Thyroid gland (tissue), 4 donors: ENCODE results near the gene RTN4. TPM values are rescaled to one million over a fixed set of nuclear protein-coding genes. Genes with fewer than 3 reads are reported as not detected.

Source experiments
- DNase-seq, 2 donors: peaks; one replicate each; pipeline ENCODE4 v3.0.0-alpha.2; 2019
- H3K27ac ChIP-seq, 3 donors: fragments of 200-600 bp; sonication (generic); 1 replicate in 2 of 3; 2 replicates in 1 of 3; pipeline ENCODE4 v1.5.1; 2016 to 2019; ENCODE audit warnings: mild to moderate bottlenecking in 1 of 3, moderate library complexity in 1 of 3
- H3K27me3 ChIP-seq: fragments of 200-600 bp; sonication (generic); one replicate; pipeline ENCODE4 v1.5.1; 2019
- H3K36me3 ChIP-seq, 2 donors: fragments of 200-600 bp; sonication (generic); one replicate each; pipeline ENCODE4 v1.5.1; 2016 to 2019
- H3K4me1 ChIP-seq, 2 donors: fragments of 200-600 bp; sonication (generic); one replicate each; pipeline ENCODE4 v1.5.1; 2017 to 2019
- H3K4me3 ChIP-seq, 3 donors: fragments of 200-600 bp; sonication (generic); replicated peaks in 1 of 3; 1 replicate in 2 of 3; 2 replicates in 1 of 3; pipeline ENCODE4 v1.5.1; 2016; ENCODE audit warnings: mild to moderate bottlenecking in 1 of 3
- H3K9me3 ChIP-seq: fragments of 200-600 bp; sonication (generic); one replicate; pipeline ENCODE4 v1.5.1; 2017
- CTCF ChIP-seq, 6 experiments: fragments of 200-600 bp in 3 of 6; fragments of 450-650 bp in 3 of 6; sonication (generic) in 3 of 6; IDR thresholded peaks; one replicate each; pipeline ENCODE4 v1.5.1; 2016 to 2019; ENCODE audit warnings: antibody characterized with exemption in 6 of 6, mild to moderate bottlenecking in 2 of 6, inconsistent platforms in 1 of 6, moderate library complexity in 1 of 6
- POLR2A ChIP-seq, 2 donors: fragments of 450-650 bp; IDR thresholded peaks; one replicate each; pipeline ENCODE4 v1.6.1; 2017; ENCODE audit warnings: antibody characterized with exemption in 2 of 2, mild to moderate bottlenecking in 2 of 2, moderate library complexity in 1 of 2
- WGBS, 2 donors: methylation state at CpG; one replicate each; pipeline ENCODE4 v1.1.5; 2017; 5-methylcytosine and 5-hydroxymethylcytosine counted together
- intact Hi-C: fragments of 100-400 bp; cut with DNase I; formaldehyde crosslinking; loops from one replicate; pipeline ENCODE4 v1.15.1; 2023
- total RNA-seq, 4 donors: library from RNA; depleted of rRNA; stranded (reverse); fragments of >200 nt; gene quantifications; one replicate each; pipeline ENCODE4 v1.2.3, GENCODE V29; 2016

The RTN4 gene
- total RNA-seq, 4 donors from 2014 or later: 144 to 256 (median 180) TPM

- 93 to 95% methylated on average over 10 of the region's 10 CpGs for WGBS, 2 donors
- Histone ChIP-seq H3K4me3 (no peak overlapping the region), H3K4me1 (peaks cover 10% of the 10 kb centered on the region in 2 donors), H3K36me3 (no peaks in the 10 kb centered on the region), H3K9me3 (no peaks in the 10 kb centered on the region), H3K27ac (peak overlapping the region in 1 of 3 donors; percentile 53), H3K27me3 (no peaks in the 10 kb centered on the region)
- intact Hi-C loops: no loop called here
- TF ChIP-seq CTCF (IDR thresholded peaks at IDR 0.05): no peak
- TF ChIP-seq POLR2A (IDR thresholded peaks at IDR 0.05): no peak
- no peak for DNase-seq
Measured at GRCh38 chr2:54968561-54969218, 81.6 kb downstream of the RTN4 start.

- H3K4me1 ChIP-seq: peaks cover 10% of the 10 kb centered on the region in 2 donors
- intact Hi-C loops: no loop called here
- TF ChIP-seq CTCF (IDR thresholded peaks at IDR 0.05) (no peak), POLR2A (IDR thresholded peaks at IDR 0.05) (no peak)
- no peak overlapping the region for H3K4me3 ChIP-seq
- H3K27ac ChIP-seq: no peak overlapping the region
- H3K9me3 ChIP-seq: no peaks in the 10 kb centered on the region
- no peaks in the 10 kb centered on the region for H3K36me3 ChIP-seq
- DNase-seq: no peak
- WGBS, 2 donors: 93 to 94% methylated on average over 18 of the region's 18 CpGs
- no peaks in the 10 kb centered on the region for H3K27me3 ChIP-seq
Measured at GRCh38 chr2:54967759-54968365, 82.4 kb downstream of the RTN4 start.

- Histone ChIP-seq H3K9me3 (no peaks in the 10 kb centered on the region), H3K27me3 (no peaks in the 10 kb centered on the region), H3K27ac (no peak overlapping the region), H3K4me1 (peaks cover 10% of the 10 kb centered on the region in 2 donors), H3K36me3 (no peaks in the 10 kb centered on the region), H3K4me3 (no peak overlapping the region)
- WGBS, 2 donors: 72 to 83% methylated on average over 4 of the region's 4 CpGs
- no peak for DNase-seq
- intact Hi-C loops: no loop called here
- TF ChIP-seq POLR2A (IDR thresholded peaks at IDR 0.05): no peak
- no peak for TF ChIP-seq CTCF (IDR thresholded peaks at IDR 0.05)
Measured at GRCh38 chr2:54967269-54967668, 83.0 kb downstream of the RTN4 start.

GRCh38 chr2:54966837-54967236 lies 83.4 kb downstream of the RTN4 start:
- H3K27ac ChIP-seq: no peak overlapping the region

More at GRCh38 chr2:54966837-54967236, 83.4 kb downstream of the RTN4 start:
- intact Hi-C loops: no loop called here
- TF ChIP-seq CTCF (IDR thresholded peaks at IDR 0.05): no peak
- no peak for TF ChIP-seq POLR2A (IDR thresholded peaks at IDR 0.05)
- H3K36me3 ChIP-seq: no peaks in the 10 kb centered on the region
- 92 to 95% methylated on average over 3 of the region's 3 CpGs for WGBS, 2 donors
- H3K4me1 ChIP-seq: peaks cover 10% of the 10 kb centered on the region in 2 donors
- H3K9me3 ChIP-seq: no peaks in the 10 kb centered on the region
- H3K4me3 ChIP-seq: no peak overlapping the region
- no peaks in the 10 kb centered on the region for H3K27me3 ChIP-seq
- DNase-seq: no peak
